Body of pancreas (tissue), 4 donors: ENCODE results near the gene RGS12. TPM values are rescaled to one million over a fixed set of nuclear protein-coding genes. Genes with fewer than 3 reads are reported as not detected.
A peak's percentile ranks its signal among the peaks of the same experiment; 100 is the strongest.

ENCODE experiments used
- ATAC-seq: fragments of 150-250 bp; one replicate; pipeline ENCODE4 v1.9.1; 2016
- DNase-seq, 4 donors: peaks; one replicate each; pipeline ENCODE4 v3.0.0-alpha.2; 2019
- H3K27ac ChIP-seq, 4 donors: fragments of 200-600 bp; sonication (generic); 1 replicate in 3 of 4; 2 replicates in 1 of 4; pipeline versions ENCODE4 v1.5.1 to v1.6.1; 2016 to 2019; ENCODE audit warnings: mild to moderate bottlenecking in 1 of 4, mixed read lengths in 1 of 4, moderate library complexity in 1 of 4
- H3K27me3 ChIP-seq, 2 donors: fragments of 200-600 bp; sonication (generic); one replicate each; pipeline ENCODE4 v1.6.0; 2016; ENCODE audit warnings: mild to moderate bottlenecking in 1 of 2
- H3K36me3 ChIP-seq, 2 donors: fragments of 200-600 bp; sonication (generic); replicated peaks in 1 of 2; 2 replicates each; pipeline ENCODE4 v1.5.1; 2016; ENCODE audit warnings: low read depth in 2 of 2; ENCODE audit not compliant: insufficient read depth in 1 of 2
- H3K4me1 ChIP-seq: fragments of 200-600 bp; sonication (generic); one replicate; pipeline ENCODE4 v1.6.0; 2016
- H3K4me3 ChIP-seq, 2 donors: fragments of 200-600 bp; sonication (generic); 1 replicate in 1 of 2; 2 replicates in 1 of 2; pipeline ENCODE4 v1.5.1; 2016 to 2019
- H3K9me3 ChIP-seq, 3 donors: fragments of 200-600 bp; sonication (generic); 1 replicate in 2 of 3; 2 replicates in 1 of 3; pipeline ENCODE4 v1.5.1; 2016
- CTCF ChIP-seq, 7 experiments: fragments of 450-650 bp in 4 of 7; fragments of 200-600 bp in 3 of 7; sonication (generic) in 3 of 7; IDR thresholded peaks; one replicate each; pipeline ENCODE4 v1.5.1; 2016 to 2019; ENCODE audit warnings: antibody characterized with exemption in 7 of 7
- POLR2A ChIP-seq, 3 donors: fragments of 450-650 bp; IDR thresholded peaks; one replicate each; pipeline ENCODE4 v1.6.1; 2016; ENCODE audit warnings: antibody characterized with exemption in 3 of 3, mild to moderate bottlenecking in 2 of 3
- WGBS, 2 donors: methylation state at CpG; one replicate each; pipeline ENCODE4 v1.1.5; 2017; 5-methylcytosine and 5-hydroxymethylcytosine counted together
- intact Hi-C: fragments of 100-400 bp; cut with DNase I; formaldehyde crosslinking; loops from one replicate; pipeline ENCODE4 v1.15.1; 2023
- total RNA-seq, 2 donors: library from RNA; depleted of rRNA; stranded (reverse); fragments of >200 nt; gene quantifications; one replicate each; pipeline ENCODE4 v1.1.0, GENCODE V29; 2016

Gene RGS12
- total RNA-seq, 2 donors from 2014 or later, result 9.1 to 12.5 TPM

GRCh38 chr4:3310301-3311094 is 17.7 kb downstream of the RGS12 start:
- TF ChIP-seq CTCF (IDR thresholded peaks at IDR 0.05) (no peak), POLR2A (IDR thresholded peaks at IDR 0.05) (no peak)
- peaks cover 6% of the 10 kb centered on the region for H3K4me1 ChIP-seq
- H3K36me3 ChIP-seq, result no peaks in the 10 kb centered on the region
- ATAC-seq (no peak), DNase-seq (peak in 2 of 4 donors; percentile 12 to 71)
- WGBS, 2 donors, result 83 to 88% methylated on average over 18 to 21 of the region's 21 CpGs
- H3K27ac ChIP-seq, result no peak overlapping the region
- H3K4me3 ChIP-seq, result no peak overlapping the region
- no peaks in the 10 kb centered on the region for H3K9me3 ChIP-seq
- H3K27me3 ChIP-seq, result no peaks in the 10 kb centered on the region
- intact Hi-C loops, result no loop called here

GRCh38 chr4:3311095-3311372 is 18.2 kb downstream of the RGS12 start:
- no peaks in the 10 kb centered on the region for H3K36me3 ChIP-seq
- peak in 1 of 4 donors; percentile 9 for DNase-seq
- ATAC-seq, result no peak
- intact Hi-C loops, result no loop called here
- TF ChIP-seq CTCF (IDR thresholded peaks at IDR 0.05) (no peak), POLR2A (IDR thresholded peaks at IDR 0.05) (no peak)
- WGBS, 2 donors, result 95 to 96% methylated on average over 13 of the region's 13 CpGs
- H3K4me3 ChIP-seq, result no peak overlapping the region
- no peaks in the 10 kb centered on the region for H3K9me3 ChIP-seq
- H3K4me1 ChIP-seq, result peaks cover 6% of the 10 kb centered on the region
- no peaks in the 10 kb centered on the region for H3K27me3 ChIP-seq
- H3K27ac ChIP-seq, result no peak overlapping the region

GRCh38 chr4:3311489-3312171 is 18.8 kb downstream of the RGS12 start:
- DNase-seq, result peak in 2 of 4 donors; percentile 3
- intact Hi-C loops, result no loop called here
- H3K4me3 ChIP-seq, result no peak overlapping the region
- no peak for TF ChIP-seq CTCF (IDR thresholded peaks at IDR 0.05)
- TF ChIP-seq POLR2A (IDR thresholded peaks at IDR 0.05), result no peak
- H3K27ac ChIP-seq, result no peak overlapping the region
- no peaks in the 10 kb centered on the region for H3K36me3 ChIP-seq
- 91 to 93% methylated on average over 13 of the region's 13 CpGs for WGBS, 2 donors
- no peak for ATAC-seq
- peaks cover 6% of the 10 kb centered on the region for H3K4me1 ChIP-seq
- no peaks in the 10 kb centered on the region for H3K9me3 ChIP-seq
- no peaks in the 10 kb centered on the region for H3K27me3 ChIP-seq

- DNase-seq (peak in 2 of 4 donors; percentile 1), ATAC-seq (no peak)
- WGBS, 2 donors, result 77 to 81% methylated on average over 8 of the region's 8 CpGs
- Histone ChIP-seq H3K4me3 (no peak overlapping the region), H3K4me1 (peaks cover 6% of the 10 kb centered on the region), H3K36me3 (no peaks in the 10 kb centered on the region), H3K9me3 (no peaks in the 10 kb centered on the region), H3K27me3 (no peaks in the 10 kb centered on the region), H3K27ac (no peak overlapping the region)
- intact Hi-C loops, result no loop called here
- TF ChIP-seq POLR2A (IDR thresholded peaks at IDR 0.05), result no peak
- TF ChIP-seq CTCF (IDR thresholded peaks at IDR 0.05), result no peak
Observed at GRCh38 chr4:3312362-3312761, 19.5 kb downstream of the RGS12 start.
